Measurements from ENCODE around the gene C10orf105.
A peak's percentile ranks its signal among the peaks of the same experiment; 100 is the strongest.

Gene C10orf105

GRCh38 chr10:71746344-71747037 lies 26.9 kb upstream of the C10orf105 start:
- no peak for TF ChIP-seq CTCF (IDR thresholded peaks at IDR 0.05)
- H3K4me3 ChIP-seq = no peak overlapping the region
- no peak for DNase-seq (ENCODE audit: low spot score)
- H3K27ac ChIP-seq = peak overlapping the region in 1 of 2 donors; percentile 82

GRCh38 chr10:71745664-71746250 lies 26.2 kb upstream of the C10orf105 start:
- Histone ChIP-seq H3K27ac (peak overlapping the region in 1 of 2 donors; percentile 82), H3K4me3 (no peak overlapping the region)
- no peak for DNase-seq (ENCODE audit: low spot score)
- TF ChIP-seq CTCF (IDR thresholded peaks at IDR 0.05) = no peak

GRCh38 chr10:71744897-71745663 lies 25.5 kb upstream of the C10orf105 start:
- Histone ChIP-seq H3K27ac (no peak overlapping the region), H3K4me3 (no peak overlapping the region)
- no peak for DNase-seq (ENCODE audit: low spot score)
- no peak for TF ChIP-seq CTCF (IDR thresholded peaks at IDR 0.05)

- no peak for DNase-seq (ENCODE audit: low spot score)
- H3K4me3 ChIP-seq = no peak overlapping the region
- TF ChIP-seq CTCF (IDR thresholded peaks at IDR 0.05) = no peak
- no peak overlapping the region for H3K27ac ChIP-seq
Observed at GRCh38 chr10:71743866-71744265, 24.3 kb upstream of the C10orf105 start.

- DNase-seq (ENCODE audit: low spot score) = no peak
- Histone ChIP-seq H3K4me3 (no peak overlapping the region), H3K27ac (no peak overlapping the region)
- no peak for TF ChIP-seq CTCF (IDR thresholded peaks at IDR 0.05)
Observed at GRCh38 chr10:71743089-71743838, 23.7 kb upstream of the C10orf105 start.

- DNase-seq (ENCODE audit: low spot score) = no peak
- H3K4me3 ChIP-seq = no peak overlapping the region
- no peak for TF ChIP-seq CTCF (IDR thresholded peaks at IDR 0.05)
- H3K27ac ChIP-seq = no peak overlapping the region
Observed at GRCh38 chr10:71742301-71743088, 22.9 kb upstream of the C10orf105 start.

Measured in coronary artery (tissue), 2 donors.